Mesothelial cell of epicardium (in vitro differentiated cells): ENCODE results near the gene DHRS4. TPM values are rescaled to one million over a fixed set of nuclear protein-coding genes. Genes with fewer than 3 reads are reported as not detected.

Source experiments
- DNase-seq, 2 experiments: peaks; one replicate each; pipeline ENCODE4 v3.0.0; 2021; ENCODE audit warnings: low spot score in 2 of 2; ENCODE audit not compliant: unreplicated experiment in 2 of 2
- H3K27ac Mint-ChIP-seq: 2 replicates; pipeline ENCODE4 v1.8.0; 2021; ENCODE audit warnings: mixed read lengths
- H3K27me3 Mint-ChIP-seq: 2 replicates; pipeline ENCODE4 v1.8.0; 2021; ENCODE audit warnings: low read depth, mixed read lengths
- H3K36me3 Mint-ChIP-seq: 2 replicates; pipeline ENCODE4 v1.8.0; 2021; ENCODE audit warnings: mixed read lengths
- H3K4me1 Mint-ChIP-seq: 2 replicates; pipeline ENCODE4 v1.8.0; 2021; ENCODE audit warnings: mixed read lengths
- H3K4me3 Mint-ChIP-seq: 2 replicates; pipeline ENCODE4 v1.8.0; 2021; ENCODE audit warnings: mild to moderate bottlenecking, moderate library complexity, mixed read lengths
- H3K9me3 Mint-ChIP-seq: 2 replicates; pipeline ENCODE4 v1.8.0; 2021; ENCODE audit warnings: mixed read lengths
- CTCF ChIP-seq: fragments of 200-600 bp; sonication (generic); IDR thresholded peaks from one replicate; pipeline ENCODE4 v1.5.0; 2021; ENCODE audit warnings: antibody characterized with exemption; ENCODE audit not compliant: unreplicated experiment
- total RNA-seq: library from RNA; stranded (reverse); gene quantifications from 3 replicates; pipeline ENCODE4 v1.2.1, GENCODE V29; 2021

Gene DHRS4
- total RNA-seq, 1 donor from 2014 or later = 22.0 TPM

DNA sequence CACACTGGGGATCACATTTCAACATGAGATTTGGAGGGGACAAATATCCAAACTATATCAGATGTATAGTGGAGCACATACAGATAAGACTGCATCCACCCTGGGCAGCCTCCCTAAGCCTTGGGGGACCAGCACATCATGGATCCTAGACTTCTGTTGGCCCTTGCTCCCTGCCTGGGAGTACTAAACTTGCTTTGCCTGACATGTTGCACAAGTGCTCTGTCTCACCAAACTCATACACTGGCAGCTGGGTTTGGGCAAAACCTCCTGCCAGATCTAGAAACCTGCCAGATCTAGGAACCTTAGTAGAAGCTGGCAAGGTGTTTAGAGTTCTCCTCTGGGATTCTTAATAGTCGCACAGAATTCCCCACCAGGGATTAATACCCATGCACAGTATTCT, 18.4 kb upstream of the DHRS4 start:
- H3K4me3 Mint-ChIP-seq = no peak overlapping the region
- peaks cover 8% of the 10 kb centered on the region for H3K36me3 Mint-ChIP-seq

DNA sequence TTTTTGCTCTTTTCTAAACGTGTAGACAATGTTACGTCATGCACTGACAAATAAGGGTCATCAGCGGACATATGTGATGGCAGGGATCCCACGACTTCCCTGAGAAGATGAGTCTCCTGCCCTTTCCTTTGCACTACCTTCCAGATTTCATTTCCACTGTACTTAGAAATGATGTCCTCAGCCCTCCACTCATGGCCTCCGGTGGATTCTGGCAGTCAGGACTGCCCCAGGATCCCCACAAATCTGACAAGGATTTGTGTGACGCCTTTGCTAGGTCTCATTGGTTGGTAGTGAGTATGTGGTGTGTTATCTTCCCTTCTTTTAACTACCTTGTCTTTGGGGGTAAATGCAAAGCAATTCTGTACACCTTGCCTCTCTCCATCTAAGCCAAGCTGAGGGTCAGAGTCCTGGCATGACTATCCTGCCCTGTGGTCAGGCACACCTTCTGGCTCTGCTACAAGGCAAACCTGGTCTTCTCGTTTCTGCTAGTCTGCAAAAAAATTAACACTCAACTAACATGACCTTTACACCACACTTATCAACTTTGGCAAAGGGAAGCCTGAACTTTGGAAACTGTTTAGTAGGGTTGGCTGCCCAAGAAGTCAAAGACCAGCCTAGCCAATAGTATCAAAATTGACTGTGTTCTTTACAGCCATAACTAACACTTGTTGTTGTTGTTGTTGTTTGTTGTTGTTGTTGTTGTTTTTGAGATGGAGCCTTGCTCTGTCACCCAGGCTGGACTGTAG, 17.3 kb upstream of the DHRS4 start:
- H3K36me3 Mint-ChIP-seq = peaks cover 18% of the 10 kb centered on the region
- no peak for TF ChIP-seq CTCF
- no peak overlapping the region for H3K27ac Mint-ChIP-seq
- no peak for DNase-seq
- no peaks in the 10 kb centered on the region for H3K9me3 Mint-ChIP-seq
- H3K4me1 Mint-ChIP-seq = peaks cover 14% of the 10 kb centered on the region
- no peaks in the 10 kb centered on the region for H3K27me3 Mint-ChIP-seq
- H3K4me3 Mint-ChIP-seq = no peak overlapping the region

More for the DNA sequence above, 18.4 kb upstream of the DHRS4 start:
- DNase-seq = no peak
- Mint-ChIP-seq H3K4me1 (peaks cover 23% of the 10 kb centered on the region), H3K9me3 (no peaks in the 10 kb centered on the region), H3K27ac (no peak overlapping the region), H3K27me3 (no peaks in the 10 kb centered on the region)
- TF ChIP-seq CTCF = no peak

- H3K27me3 Mint-ChIP-seq = no peaks in the 10 kb centered on the region
- H3K36me3 Mint-ChIP-seq = peaks cover 19% of the 10 kb centered on the region
- H3K4me3 Mint-ChIP-seq = no peak overlapping the region
- no peak for DNase-seq
- no peak for TF ChIP-seq CTCF
- no peaks in the 10 kb centered on the region for H3K9me3 Mint-ChIP-seq
- no peak overlapping the region for H3K27ac Mint-ChIP-seq
- peaks cover 14% of the 10 kb centered on the region for H3K4me1 Mint-ChIP-seq
These were observed 16.4 kb upstream of the DHRS4 start for GRCh38 chr14:23937203-23937602.

- Mint-ChIP-seq H3K27ac (no peak overlapping the region), H3K27me3 (no peaks in the 10 kb centered on the region), H3K9me3 (peaks cover 7% of the 10 kb centered on the region), H3K4me3 (no peak overlapping the region), H3K4me1 (no peaks in the 10 kb centered on the region), H3K36me3 (peaks cover 31% of the 10 kb centered on the region)
- no peak for DNase-seq
- TF ChIP-seq CTCF = no peak
These were observed 14.7 kb upstream of the DHRS4 start for GRCh38 chr14:23938823-23939222.

GRCh38 chr14:23939607-23940326, 13.8 kb upstream of the DHRS4 start:
- peaks cover 39% of the 10 kb centered on the region for H3K36me3 Mint-ChIP-seq
- H3K9me3 Mint-ChIP-seq = peaks cover 17% of the 10 kb centered on the region
- no peak overlapping the region for H3K27ac Mint-ChIP-seq
- H3K27me3 Mint-ChIP-seq = no peaks in the 10 kb centered on the region
- no peak for DNase-seq
- H3K4me3 Mint-ChIP-seq = no peak overlapping the region
- TF ChIP-seq CTCF = no peak
- H3K4me1 Mint-ChIP-seq = no peaks in the 10 kb centered on the region
